Measurements from ENCODE around the gene KIAA0825.

DNA sequence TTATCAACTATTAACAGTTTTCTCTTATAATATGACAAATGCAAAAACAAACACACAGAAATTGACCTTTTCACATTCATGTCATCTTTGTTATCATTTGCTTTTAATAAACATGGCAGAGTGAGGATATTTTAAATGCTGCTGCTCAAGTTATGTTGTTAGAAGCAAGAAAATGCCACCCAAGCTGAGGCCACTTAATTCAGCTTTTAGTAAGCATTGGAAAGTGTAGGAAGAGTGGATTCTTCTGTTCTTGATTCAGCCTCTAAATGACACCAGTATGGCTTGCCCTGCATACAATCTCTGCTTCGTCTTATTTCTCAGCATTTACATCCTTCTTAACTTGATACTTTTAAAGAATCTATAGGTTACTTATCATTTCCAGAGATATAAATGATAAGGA is 456.6 kb downstream of the KIAA0825 start:
- TF ChIP-seq, protein P1, sequence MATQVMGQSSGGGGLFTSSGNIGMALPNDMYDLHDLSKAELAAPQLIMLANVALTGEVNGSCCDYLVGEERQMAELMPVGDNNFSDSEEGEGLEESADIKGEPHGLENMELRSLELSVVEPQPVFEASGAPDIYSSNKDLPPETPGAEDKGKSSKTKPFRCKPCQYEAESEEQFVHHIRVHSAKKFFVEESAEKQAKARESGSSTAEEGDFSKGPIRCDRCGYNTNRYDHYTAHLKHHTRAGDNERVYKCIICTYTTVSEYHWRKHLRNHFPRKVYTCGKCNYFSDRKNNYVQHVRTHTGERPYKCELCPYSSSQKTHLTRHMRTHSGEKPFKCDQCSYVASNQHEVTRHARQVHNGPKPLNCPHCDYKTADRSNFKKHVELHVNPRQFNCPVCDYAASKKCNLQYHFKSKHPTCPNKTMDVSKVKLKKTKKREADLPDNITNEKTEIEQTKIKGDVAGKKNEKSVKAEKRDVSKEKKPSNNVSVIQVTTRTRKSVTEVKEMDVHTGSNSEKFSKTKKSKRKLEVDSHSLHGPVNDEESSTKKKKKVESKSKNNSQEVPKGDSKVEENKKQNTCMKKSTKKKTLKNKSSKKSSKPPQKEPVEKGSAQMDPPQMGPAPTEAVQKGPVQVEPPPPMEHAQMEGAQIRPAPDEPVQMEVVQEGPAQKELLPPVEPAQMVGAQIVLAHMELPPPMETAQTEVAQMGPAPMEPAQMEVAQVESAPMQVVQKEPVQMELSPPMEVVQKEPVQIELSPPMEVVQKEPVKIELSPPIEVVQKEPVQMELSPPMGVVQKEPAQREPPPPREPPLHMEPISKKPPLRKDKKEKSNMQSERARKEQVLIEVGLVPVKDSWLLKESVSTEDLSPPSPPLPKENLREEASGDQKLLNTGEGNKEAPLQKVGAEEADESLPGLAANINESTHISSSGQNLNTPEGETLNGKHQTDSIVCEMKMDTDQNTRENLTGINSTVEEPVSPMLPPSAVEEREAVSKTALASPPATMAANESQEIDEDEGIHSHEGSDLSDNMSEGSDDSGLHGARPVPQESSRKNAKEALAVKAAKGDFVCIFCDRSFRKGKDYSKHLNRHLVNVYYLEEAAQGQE (IDR thresholded peaks at IDR 0.05; ENCODE audit: insufficient read depth in 1 of 2, low read depth in 2 of 2, low read length in 1 of 2): no peak
- TF ChIP-seq, protein P2, sequence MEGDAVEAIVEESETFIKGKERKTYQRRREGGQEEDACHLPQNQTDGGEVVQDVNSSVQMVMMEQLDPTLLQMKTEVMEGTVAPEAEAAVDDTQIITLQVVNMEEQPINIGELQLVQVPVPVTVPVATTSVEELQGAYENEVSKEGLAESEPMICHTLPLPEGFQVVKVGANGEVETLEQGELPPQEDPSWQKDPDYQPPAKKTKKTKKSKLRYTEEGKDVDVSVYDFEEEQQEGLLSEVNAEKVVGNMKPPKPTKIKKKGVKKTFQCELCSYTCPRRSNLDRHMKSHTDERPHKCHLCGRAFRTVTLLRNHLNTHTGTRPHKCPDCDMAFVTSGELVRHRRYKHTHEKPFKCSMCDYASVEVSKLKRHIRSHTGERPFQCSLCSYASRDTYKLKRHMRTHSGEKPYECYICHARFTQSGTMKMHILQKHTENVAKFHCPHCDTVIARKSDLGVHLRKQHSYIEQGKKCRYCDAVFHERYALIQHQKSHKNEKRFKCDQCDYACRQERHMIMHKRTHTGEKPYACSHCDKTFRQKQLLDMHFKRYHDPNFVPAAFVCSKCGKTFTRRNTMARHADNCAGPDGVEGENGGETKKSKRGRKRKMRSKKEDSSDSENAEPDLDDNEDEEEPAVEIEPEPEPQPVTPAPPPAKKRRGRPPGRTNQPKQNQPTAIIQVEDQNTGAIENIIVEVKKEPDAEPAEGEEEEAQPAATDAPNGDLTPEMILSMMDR (IDR thresholded peaks at IDR 0.05): no peak
- TF ChIP-seq POLR2AphosphoS5 (IDR thresholded peaks at IDR 0.05; ENCODE audit: low read depth, low read length) (no peak), TCF7L2 (IDR thresholded peaks at IDR 0.05; ENCODE audit: low read depth, low read length) (no peak), SIN3A (IDR thresholded peaks at IDR 0.05; ENCODE audit: borderline replicate concordance, insufficient read depth, low read depth, low read length) (no peak)

All from Panc1 (cell line).